ENCODE results near the gene TRIL.

GRCh38 chr7:28958235-28958979, at the start of gene TRIL:
- TF ChIP-seq CTCF (IDR thresholded peaks at IDR 0.05; ENCODE audit: poor library complexity) (no peak), EZH2 (IDR thresholded peaks at IDR 0.05; ENCODE audit: borderline replicate concordance) (no peak), EZH2phosphoT487 (IDR thresholded peaks at IDR 0.05; ENCODE audit: low read depth, severe bottlenecking, unreplicated experiment) (no peak)

All from hepatocyte (in vitro differentiated cells).